Parathyroid adenoma (tissue), 2 donors: ENCODE data around the gene PHLDA1.

ENCODE experiments used
- H2AFZ ChIP-seq: fragments of 300-600 bp; sonication (generic); one replicate; pipeline ENCODE4 v1.7.0; 2017; ENCODE audit warnings: antibody characterized with exemption, mild to moderate bottlenecking
- H3K27ac ChIP-seq: fragments of 300-600 bp; sonication (generic); one replicate; pipeline ENCODE4 v1.7.0; 2017
- H3K27me3 ChIP-seq: fragments of 300-600 bp; sonication (generic); one replicate; pipeline ENCODE4 v1.7.0; 2017; ENCODE audit warnings: low read length; ENCODE audit not compliant: control insufficient read depth, insufficient read depth
- H3K36me3 ChIP-seq: fragments of 300-600 bp; sonication (generic); one replicate; pipeline ENCODE4 v1.7.0; 2017; ENCODE audit warnings: low read length; ENCODE audit not compliant: control insufficient read depth, insufficient read depth
- H3K4me1 ChIP-seq: fragments of 300-600 bp; sonication (generic); one replicate; pipeline ENCODE4 v1.7.0; 2017; ENCODE audit warnings: control low read depth
- H3K4me2 ChIP-seq: fragments of 300-600 bp; sonication (generic); one replicate; pipeline ENCODE4 v1.7.0; 2017; ENCODE audit warnings: low read length
- H3K4me3 ChIP-seq: fragments of 300-600 bp; sonication (generic); one replicate; pipeline ENCODE4 v1.7.0; 2017; ENCODE audit warnings: low read depth, low read length
- H3K79me2 ChIP-seq: fragments of 300-600 bp; sonication (generic); one replicate; pipeline ENCODE4 v1.7.0; 2017; ENCODE audit warnings: control low read depth
- H3K9ac ChIP-seq: fragments of 300-600 bp; sonication (generic); one replicate; pipeline ENCODE4 v1.7.0; 2017; ENCODE audit warnings: mild to moderate bottlenecking
- H3K9me3 ChIP-seq: fragments of 300-600 bp; sonication (generic); one replicate; pipeline ENCODE4 v1.7.0; 2017; ENCODE audit warnings: low read length; ENCODE audit not compliant: control insufficient read depth
- TF ChIP-seq, protein P1 (sequence below): fragments of 300-600 bp; sonication (generic); IDR thresholded peaks from one replicate; pipeline ENCODE4 v1.7.0; 2017; ENCODE audit warnings: antibody characterized with exemption, mild to moderate bottlenecking
- donor health status: primary hyperparathyroidism.

The PHLDA1 gene

DNA sequence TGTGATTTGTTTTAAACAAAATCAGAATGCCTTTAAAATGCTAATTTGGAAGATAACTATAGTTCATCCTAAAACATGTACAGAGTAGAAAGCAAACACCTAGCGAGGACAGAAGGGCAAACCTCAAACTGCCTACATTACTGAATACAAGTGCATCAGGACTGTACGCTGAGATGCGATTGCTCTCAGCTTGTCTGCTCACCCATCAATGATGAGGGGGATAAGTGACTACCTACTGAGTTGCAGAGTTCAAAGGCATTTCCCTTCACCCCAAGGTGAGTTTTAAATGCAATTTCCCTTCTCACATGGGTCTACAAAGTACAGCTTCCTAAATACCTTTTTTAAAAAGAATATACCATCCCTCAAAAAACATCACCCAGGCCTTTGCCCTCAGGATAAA, 52.9 kb downstream of the PHLDA1 start:
- TF ChIP-seq, protein P1, sequence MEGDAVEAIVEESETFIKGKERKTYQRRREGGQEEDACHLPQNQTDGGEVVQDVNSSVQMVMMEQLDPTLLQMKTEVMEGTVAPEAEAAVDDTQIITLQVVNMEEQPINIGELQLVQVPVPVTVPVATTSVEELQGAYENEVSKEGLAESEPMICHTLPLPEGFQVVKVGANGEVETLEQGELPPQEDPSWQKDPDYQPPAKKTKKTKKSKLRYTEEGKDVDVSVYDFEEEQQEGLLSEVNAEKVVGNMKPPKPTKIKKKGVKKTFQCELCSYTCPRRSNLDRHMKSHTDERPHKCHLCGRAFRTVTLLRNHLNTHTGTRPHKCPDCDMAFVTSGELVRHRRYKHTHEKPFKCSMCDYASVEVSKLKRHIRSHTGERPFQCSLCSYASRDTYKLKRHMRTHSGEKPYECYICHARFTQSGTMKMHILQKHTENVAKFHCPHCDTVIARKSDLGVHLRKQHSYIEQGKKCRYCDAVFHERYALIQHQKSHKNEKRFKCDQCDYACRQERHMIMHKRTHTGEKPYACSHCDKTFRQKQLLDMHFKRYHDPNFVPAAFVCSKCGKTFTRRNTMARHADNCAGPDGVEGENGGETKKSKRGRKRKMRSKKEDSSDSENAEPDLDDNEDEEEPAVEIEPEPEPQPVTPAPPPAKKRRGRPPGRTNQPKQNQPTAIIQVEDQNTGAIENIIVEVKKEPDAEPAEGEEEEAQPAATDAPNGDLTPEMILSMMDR, result no peak
- H3K4me3 ChIP-seq, result no peak overlapping the region
- no peaks in the 10 kb centered on the region for H3K36me3 ChIP-seq
- H3K79me2 ChIP-seq, result no peaks in the 10 kb centered on the region
- H3K27me3 ChIP-seq, result no peaks in the 10 kb centered on the region
- no peaks in the 10 kb centered on the region for H3K9me3 ChIP-seq
- no peak overlapping the region for H2AFZ ChIP-seq
- peak overlapping the region; percentile 45 for H3K27ac ChIP-seq
- no peak overlapping the region for H3K4me2 ChIP-seq
- H3K4me1 ChIP-seq, result no peaks in the 10 kb centered on the region
- H3K9ac ChIP-seq, result no peak overlapping the region

DNA sequence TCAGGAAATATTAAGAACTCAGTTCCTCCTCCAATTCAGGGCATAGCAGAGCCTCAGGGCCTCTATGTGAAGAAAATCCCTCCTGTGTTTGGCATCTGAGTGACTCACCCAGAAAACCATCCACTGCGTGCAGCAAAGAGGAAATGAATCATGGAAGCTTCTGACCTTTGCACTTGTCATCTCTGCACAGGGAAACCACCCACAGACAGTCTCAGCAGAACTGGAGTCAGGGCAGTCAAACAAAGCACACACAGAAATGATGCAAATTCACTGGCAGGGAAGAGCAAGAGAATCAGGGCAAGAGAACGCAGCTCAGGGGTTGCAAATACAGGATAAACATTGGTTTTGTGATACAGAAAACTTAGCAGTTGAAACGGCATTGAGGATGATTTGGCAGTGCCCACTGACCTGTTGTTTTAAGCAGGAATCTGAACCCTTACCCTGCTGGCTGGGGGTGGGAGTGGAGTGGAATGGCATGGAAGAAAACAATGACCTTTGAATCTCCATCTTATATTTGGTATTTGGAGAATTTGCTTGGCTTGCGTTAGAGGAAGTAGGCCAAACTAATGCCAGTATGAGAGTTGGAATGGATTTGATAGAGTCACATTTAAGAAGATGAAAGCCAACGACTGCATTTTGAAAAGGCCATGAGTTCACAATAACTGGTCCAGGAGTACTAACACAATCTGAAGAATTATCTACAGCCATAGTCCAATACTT, 53.5 kb downstream of the PHLDA1 start:
- Histone ChIP-seq H3K9me3 (no peaks in the 10 kb centered on the region), H3K4me3 (no peak overlapping the region), H2AFZ (peak overlapping the region; percentile 59), H3K27me3 (no peaks in the 10 kb centered on the region), H3K27ac (peak overlapping the region; percentile 60), H3K36me3 (no peaks in the 10 kb centered on the region), H3K79me2 (no peaks in the 10 kb centered on the region), H3K4me1 (no peaks in the 10 kb centered on the region), H3K9ac (no peak overlapping the region), H3K4me2 (no peak overlapping the region)
- TF ChIP-seq, protein P1, result no peak

DNA sequence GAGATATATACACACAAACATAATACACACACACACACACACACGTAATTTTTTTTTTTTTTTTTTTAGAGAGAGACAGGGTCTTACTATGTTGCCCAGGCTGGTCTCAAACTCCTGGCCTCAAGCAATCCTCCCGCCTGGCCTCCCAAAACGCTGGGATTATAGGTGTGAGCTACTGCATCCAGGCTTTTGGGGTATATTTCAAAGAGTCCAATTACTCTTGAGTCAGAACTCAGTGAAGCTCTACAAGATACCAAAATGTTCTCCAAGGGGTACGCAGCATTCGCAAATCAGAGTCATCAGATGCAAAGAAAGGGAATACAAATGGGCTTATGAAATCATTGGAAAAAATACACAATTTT, 54.0 kb downstream of the PHLDA1 start:
- Histone ChIP-seq H3K4me1 (no peaks in the 10 kb centered on the region), H3K27me3 (no peaks in the 10 kb centered on the region), H3K27ac (peak overlapping the region; percentile 60), H3K36me3 (no peaks in the 10 kb centered on the region), H3K4me2 (no peak overlapping the region), H3K9ac (no peak overlapping the region), H3K4me3 (no peak overlapping the region), H3K79me2 (no peaks in the 10 kb centered on the region), H2AFZ (no peak overlapping the region), H3K9me3 (no peaks in the 10 kb centered on the region)
- TF ChIP-seq, protein P1, result no peak

DNA sequence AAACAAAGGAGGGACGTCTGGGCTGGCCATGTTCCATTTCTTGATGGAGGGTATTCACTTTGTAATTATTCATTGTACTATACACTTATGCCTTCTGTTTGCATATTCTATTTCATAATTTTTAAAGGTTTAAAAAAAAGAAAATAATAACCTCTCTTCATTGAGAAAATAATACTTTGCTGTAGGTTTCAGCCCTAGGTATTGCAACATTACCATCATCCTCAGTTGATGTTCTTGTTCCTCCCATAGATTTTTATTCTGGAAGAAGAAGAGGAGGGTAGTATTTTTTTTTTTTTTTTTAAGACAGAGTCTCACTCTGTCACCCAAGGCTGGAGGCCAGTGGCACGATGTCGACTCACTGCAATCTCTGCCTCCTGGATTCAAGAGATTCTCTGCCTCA, 54.7 kb downstream of the PHLDA1 start:
- TF ChIP-seq, protein P1, result no peak
- H3K27ac ChIP-seq, result no peak overlapping the region

DNA sequence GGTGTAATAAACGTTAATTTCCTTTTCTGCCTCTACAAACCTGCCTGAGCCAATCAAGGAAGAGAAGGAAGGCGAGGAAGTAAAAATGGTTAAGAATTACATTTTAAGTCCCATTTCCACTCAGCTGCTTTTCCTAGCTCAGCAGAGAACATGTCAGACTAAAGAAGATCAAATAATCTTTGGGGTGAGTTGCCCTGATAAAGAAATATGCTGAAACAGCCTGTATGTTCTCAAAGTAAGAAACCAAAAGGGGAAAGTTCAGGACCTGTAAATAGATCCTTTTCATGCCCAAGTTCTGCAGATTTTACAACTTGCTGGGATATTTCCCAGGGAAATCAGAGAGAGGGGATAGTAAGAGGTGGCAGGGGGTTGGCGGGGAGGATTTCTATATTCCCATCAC, 55.5 kb downstream of the PHLDA1 start:
- no peaks in the 10 kb centered on the region for H3K4me1 ChIP-seq
- H3K4me2 ChIP-seq, result no peak overlapping the region
- no peaks in the 10 kb centered on the region for H3K9me3 ChIP-seq
- no peaks in the 10 kb centered on the region for H3K79me2 ChIP-seq
- H3K27me3 ChIP-seq, result no peaks in the 10 kb centered on the region
- no peak overlapping the region for H3K27ac ChIP-seq
- no peak overlapping the region for H2AFZ ChIP-seq
- H3K9ac ChIP-seq, result no peak overlapping the region
- H3K36me3 ChIP-seq, result no peaks in the 10 kb centered on the region
- H3K4me3 ChIP-seq, result no peak overlapping the region
- TF ChIP-seq, protein P1, result no peak

More for the DNA sequence above, 54.7 kb downstream of the PHLDA1 start:
- Histone ChIP-seq H3K79me2 (no peaks in the 10 kb centered on the region), H3K9ac (no peak overlapping the region), H3K4me2 (no peak overlapping the region), H3K4me1 (no peaks in the 10 kb centered on the region), H2AFZ (no peak overlapping the region), H3K9me3 (no peaks in the 10 kb centered on the region), H3K27me3 (no peaks in the 10 kb centered on the region), H3K36me3 (no peaks in the 10 kb centered on the region), H3K4me3 (no peak overlapping the region)
